Pancreas (tissue), 10 donors: ENCODE results near the gene ACAT2. TPM values are rescaled to one million over a fixed set of nuclear protein-coding genes. Genes with fewer than 3 reads are reported as not detected.

Experiments
- ATAC-seq, 4 donors: fragments of 200-7000 bp; cut with Tn5 transposase; one replicate each; pipeline versions ENCODE4 v1.8.0 to v1.9.1; 2020; ENCODE audit warnings: mild to moderate bottlenecking in 4 of 4, moderate library complexity in 4 of 4
- DNase-seq, 6 donors: peaks; one replicate each; pipeline ENCODE4 v3.0.0-alpha.2; 2020
- FAIRE-seq: peaks from 2 replicates; lab custom pipeline; 2012; peaks lifted over from hg19 to GRCh38; lab: Jason Lieb, UNC
- H3K27ac ChIP-seq, 4 donors: fragments of 200-600 bp; sonication (generic); 1 replicate in 3 of 4; 2 replicates in 1 of 4; pipeline versions ENCODE4 v1.5.0 to v1.8.0; 2020
- H3K27me3 ChIP-seq, 4 donors: fragments of 200-600 bp; one replicate each; pipeline ENCODE4 v1.8.0; 2021
- H3K36me3 ChIP-seq, 3 donors: fragments of 200-600 bp; sonication (generic) in 1 of 3; one replicate each; pipeline versions ENCODE4 v1.5.0 to v1.8.0; 2020 to 2021
- H3K4me1 ChIP-seq, 3 donors: fragments of 200-600 bp; one replicate each; pipeline ENCODE4 v1.8.0; 2021
- H3K4me3 ChIP-seq, 4 donors: fragments of 200-600 bp; sonication (generic) in 2 of 4; one replicate each; pipeline versions ENCODE4 v1.5.0 to v1.8.0; 2020 to 2021
- H3K9me3 ChIP-seq, 4 donors: fragments of 200-600 bp; one replicate each; pipeline ENCODE4 v1.8.0; 2021
- WGBS, 2 donors: extraction: QIAGEN DNeasy Blood & Tissue Kit; methylation state at CpG; one replicate each; pipeline ENCODE4 v1.1.7; 2013; 5-methylcytosine and 5-hydroxymethylcytosine counted together
- intact Hi-C, 3 donors: fragments of 100-400 bp; cut with DNase I; formaldehyde crosslinking; loops; one replicate each; pipeline versions ENCODE4 v1.11.1 to v1.14.2; 2022
- polyA plus RNA-seq, 2 donors: library from polyadenylated mRNA; stranded (reverse); fragments of 200-250 nt; gene quantifications; one replicate each; pipeline ENCODE4 v1.2.3, GENCODE V29; 2013
- total RNA-seq, 6 donors: library from RNA; stranded (reverse); fragmentation: NEBNext Ultra II Directional in 4 of 6; extraction: Animal tissue kit (Norgen Biotek cat#: 25700) in 4 of 6; gene quantifications; one replicate each; pipeline versions ENCODE4 v1.2.1 to v1.2.4, GENCODE V29; 2021 to 2023
- TF ChIP-seq, protein P1 (sequence below), 4 donors: fragments of 200-600 bp; sonication (generic) in 3 of 4; IDR thresholded peaks; one replicate each; pipeline versions ENCODE4 v1.5.0 to v1.8.0; 2021; ENCODE audit warnings: antibody characterized with exemption in 4 of 4
- donor health status: healthy with polysubstance abuse.
- donor health status: DM: no; HTN: no; CAD: no; lungs with moderate emphysema.
- donor health status: DM: no; HTN: no; CAD: no.
- donor health status: control.
- donor health status: control.
- donor health status: Bipolar disorder and iron deficiency.
- donor health status: DM: yes; HTN: yes; CAD: no.
- donor health status: DM: no; HTN: no; CAD: no.
- donor health status: DM: no; HTN: no; CAD: no.
- donor health status: DM: yes; HTN: yes; CAD: no.

ACAT2 gene
- total and polyA plus RNA-seq, 8 donors: 3.3 to 10.1 (median 7.4) TPM

DNA sequence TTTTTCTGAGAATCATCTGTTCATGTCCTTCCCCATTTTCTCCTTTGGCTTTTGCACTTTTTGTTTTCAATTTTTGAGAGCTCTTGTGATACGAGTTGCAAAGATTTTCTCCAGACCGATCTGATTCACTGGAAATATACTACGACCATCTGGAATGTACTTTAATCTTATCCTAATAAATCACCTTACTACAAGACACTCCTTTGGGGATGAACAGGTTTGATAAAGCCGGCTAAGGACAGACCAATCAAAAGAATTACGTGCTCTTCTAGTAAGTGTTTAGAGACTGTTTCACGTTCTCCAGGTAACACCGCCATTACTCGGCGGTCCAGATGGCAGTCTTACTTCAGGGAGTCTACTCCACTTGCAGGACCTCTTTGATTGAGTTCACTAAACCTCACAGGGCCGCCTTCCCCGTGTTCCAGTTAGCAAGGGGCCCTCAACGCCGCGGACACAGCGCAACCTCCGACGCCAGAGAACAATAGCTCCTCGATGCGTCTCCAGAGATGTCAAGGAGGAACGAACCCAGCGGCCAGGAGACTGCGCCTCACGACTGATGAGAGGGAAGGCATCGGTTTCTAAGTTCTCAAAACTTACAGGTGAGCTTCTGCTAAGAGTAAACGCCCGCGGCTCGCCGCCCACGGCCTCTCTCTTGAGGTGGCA, 35.5 kb upstream of the ACAT2 start:
- intact Hi-C loops: loop anchor here in 1 of 3 donors (2.0 to 10.0 kb wide), 2 partner anchors 34 to 118 kb away; partner anchors contain the start of gene SOD2
- Histone ChIP-seq H3K4me3 (peak overlapping the region; percentile 34 to 89 (median 77)), H3K27me3 (no peaks in the 10 kb centered on the region), H3K9me3 (no peaks in the 10 kb centered on the region), H3K27ac (peak overlapping the region; percentile 95 to 99 (median 98)), H3K4me1 (peaks cover 13 to 31% (median 28%) of the 10 kb centered on the region in 3 donors), H3K36me3 (no peaks in the 10 kb centered on the region)
- 0 to 1% methylated on average over 30 of the region's 30 CpGs for whole genome bisulfite sequencing, 2 donors
- TF ChIP-seq, protein P1, sequence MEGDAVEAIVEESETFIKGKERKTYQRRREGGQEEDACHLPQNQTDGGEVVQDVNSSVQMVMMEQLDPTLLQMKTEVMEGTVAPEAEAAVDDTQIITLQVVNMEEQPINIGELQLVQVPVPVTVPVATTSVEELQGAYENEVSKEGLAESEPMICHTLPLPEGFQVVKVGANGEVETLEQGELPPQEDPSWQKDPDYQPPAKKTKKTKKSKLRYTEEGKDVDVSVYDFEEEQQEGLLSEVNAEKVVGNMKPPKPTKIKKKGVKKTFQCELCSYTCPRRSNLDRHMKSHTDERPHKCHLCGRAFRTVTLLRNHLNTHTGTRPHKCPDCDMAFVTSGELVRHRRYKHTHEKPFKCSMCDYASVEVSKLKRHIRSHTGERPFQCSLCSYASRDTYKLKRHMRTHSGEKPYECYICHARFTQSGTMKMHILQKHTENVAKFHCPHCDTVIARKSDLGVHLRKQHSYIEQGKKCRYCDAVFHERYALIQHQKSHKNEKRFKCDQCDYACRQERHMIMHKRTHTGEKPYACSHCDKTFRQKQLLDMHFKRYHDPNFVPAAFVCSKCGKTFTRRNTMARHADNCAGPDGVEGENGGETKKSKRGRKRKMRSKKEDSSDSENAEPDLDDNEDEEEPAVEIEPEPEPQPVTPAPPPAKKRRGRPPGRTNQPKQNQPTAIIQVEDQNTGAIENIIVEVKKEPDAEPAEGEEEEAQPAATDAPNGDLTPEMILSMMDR (IDR thresholded peaks at IDR 0.05): no peak
- no peak for FAIRE-seq
- peak; percentile 3 to 27 (median 22) for ATAC-seq
- no peak for DNase-seq

DNA sequence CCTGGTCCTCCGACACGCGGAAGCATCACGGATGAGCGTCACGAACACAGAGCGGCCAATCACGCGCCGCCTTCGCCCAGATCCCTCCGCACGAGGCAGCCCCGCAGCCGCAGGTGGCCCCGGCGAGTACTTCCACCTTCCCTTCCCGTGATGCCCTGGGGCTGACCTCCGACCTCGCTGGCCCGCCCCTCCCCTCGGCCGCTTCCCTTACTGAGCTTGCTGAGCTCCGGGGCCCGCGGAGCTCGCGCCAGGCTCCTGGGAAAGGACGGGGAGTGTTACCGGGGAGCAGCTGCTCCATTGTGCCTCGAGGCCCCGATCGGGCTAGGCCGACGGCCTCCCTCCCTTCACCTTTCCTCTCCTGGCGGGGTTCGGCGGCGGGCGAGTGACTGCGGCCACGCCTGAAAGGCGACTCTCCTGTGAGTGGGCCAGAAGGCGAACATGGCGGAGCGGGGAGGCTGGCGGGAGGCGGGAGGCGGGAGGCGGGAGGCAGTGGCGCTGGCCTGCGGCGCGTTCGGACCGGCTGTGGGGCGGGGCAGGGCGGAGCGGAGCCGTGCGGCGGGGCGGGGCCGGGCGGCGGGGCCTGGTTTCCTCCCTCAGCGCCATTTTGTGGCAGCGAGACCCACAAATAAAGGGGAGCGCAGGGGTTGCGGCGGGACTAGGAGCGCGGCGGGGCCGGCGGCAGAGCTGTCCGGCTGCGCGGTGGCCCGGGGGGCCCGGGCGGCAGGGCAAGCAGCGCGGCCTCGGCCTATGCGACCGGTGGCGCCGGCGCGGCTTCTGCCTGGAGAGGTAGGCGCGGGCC, 34.7 kb upstream of the ACAT2 start, which contains the start of gene WTAP:
WTAP (plus strand) TSS at position 589 of the 799 bp plus-strand sequence. CDS start 8,760 bp downstream, outside the sequence.
- H3K36me3 ChIP-seq: no peaks in the 10 kb centered on the region

DNA sequence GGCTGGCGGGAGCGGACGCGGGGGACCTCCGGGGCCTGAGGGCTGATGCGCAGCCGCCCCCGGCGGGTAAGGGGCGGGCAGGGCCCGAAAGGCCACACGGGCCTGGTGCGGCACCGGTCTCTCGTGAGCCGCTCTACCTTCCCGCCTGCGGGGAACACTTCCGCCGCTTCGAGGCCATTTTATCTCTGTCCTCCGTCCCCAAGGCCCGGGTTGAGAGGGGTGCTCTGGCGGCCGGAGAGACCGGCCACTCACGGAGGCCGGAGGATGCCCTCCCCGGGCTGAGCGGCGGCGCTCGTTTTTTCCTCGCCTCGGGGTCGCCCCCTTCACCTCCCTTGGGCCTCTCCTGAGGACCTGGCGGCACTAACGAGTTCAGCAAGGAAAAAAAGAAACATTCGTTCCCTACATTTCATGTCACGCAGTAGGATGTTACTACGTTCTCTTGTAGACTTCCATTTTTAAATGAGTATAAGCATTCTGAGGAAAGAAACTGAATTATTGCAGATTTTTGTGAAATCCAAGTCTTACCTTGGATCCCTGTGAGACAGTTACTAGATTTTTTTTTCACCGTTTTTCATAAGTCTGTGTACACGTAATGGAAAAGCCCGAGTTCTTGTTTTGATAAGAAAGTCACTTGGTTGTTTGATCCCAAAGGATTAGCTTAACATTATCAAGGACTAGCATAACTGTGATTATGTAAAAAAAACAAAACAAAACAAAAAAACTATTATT, 34.0 kb upstream of the ACAT2 start:
- Histone ChIP-seq H3K4me1 (peaks cover 13 to 40% (median 28%) of the 10 kb centered on the region in 3 donors), H3K36me3 (no peaks in the 10 kb centered on the region), H3K9me3 (no peaks in the 10 kb centered on the region), H3K27me3 (no peaks in the 10 kb centered on the region), H3K4me3 (peak overlapping the region; percentile 65 to 89 (median 88)), H3K27ac (peak overlapping the region; percentile 95 to 99 (median 98))
- peak; percentile 32 for FAIRE-seq
- 0% methylated on average over 17 to 44 of the region's 44 CpGs for WGBS, 2 donors
- DNase-seq: no peak
- intact Hi-C loops: loop anchor here in 1 of 3 donors (2.0 to 10.0 kb wide), 2 partner anchors 35 to 117 kb away; partner anchors contain the start of gene SOD2
- TF ChIP-seq, protein P1 (IDR thresholded peaks at IDR 0.05): no peak
- peak; percentile 12 to 47 (median 38) for ATAC-seq

More for the DNA sequence above, 34.7 kb upstream of the ACAT2 start, which contains the start of gene WTAP:
- ATAC-seq (peak; percentile 91 to 96 (median 94)), DNase-seq (peak; percentile 96 to 98 (median 96)), FAIRE-seq (no peak)
- H3K4me3 ChIP-seq: peak within 1 kb of the TSS; percentile 65 to 89 (median 88)
- TF ChIP-seq, protein P1 (IDR thresholded peaks at IDR 0.05): no peak
- intact Hi-C loops: loop anchor here in 1 of 3 donors (2.0 to 10.0 kb wide), 2 partner anchors 34 to 118 kb away; partner anchors contain the start of gene SOD2
- 0% methylated on average over 50 to 93 of the region's 93 CpGs for WGBS, 2 donors
- H3K4me1 ChIP-seq: peaks cover 13 to 38% (median 28%) of the 10 kb centered on the region in 3 donors
- peak within 1 kb of the TSS; percentile 95 to 99 (median 98) for H3K27ac ChIP-seq
- no peaks in the 10 kb centered on the region for H3K27me3 ChIP-seq
- H3K9me3 ChIP-seq: no peaks in the 10 kb centered on the region

DNA sequence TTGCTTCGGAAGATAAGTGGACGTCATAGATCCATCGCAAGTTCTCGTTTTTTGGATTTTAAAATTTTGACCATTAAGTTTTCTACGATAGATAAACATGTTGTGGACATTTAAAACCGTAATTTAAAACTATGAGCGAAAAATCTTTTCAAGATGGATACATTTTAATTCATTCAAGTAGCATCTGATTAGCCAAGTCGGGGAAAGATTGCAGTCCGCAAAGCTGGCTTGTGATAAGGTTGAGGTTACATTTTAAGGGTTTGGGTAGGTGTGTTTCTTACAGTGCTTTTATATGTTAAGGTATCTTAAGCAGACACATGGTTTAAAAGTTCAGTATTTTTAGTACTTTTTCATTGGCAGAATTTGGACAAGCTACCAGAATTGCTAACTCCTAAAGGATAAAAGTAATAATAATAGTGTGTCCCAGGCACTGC, 33.3 kb upstream of the ACAT2 start:
- H3K4me1 ChIP-seq: peaks cover 13 to 40% (median 28%) of the 10 kb centered on the region in 3 donors
- no peaks in the 10 kb centered on the region for H3K9me3 ChIP-seq
- ATAC-seq (no peak), DNase-seq (no peak), FAIRE-seq (peak; percentile 5)
- H3K36me3 ChIP-seq: no peaks in the 10 kb centered on the region
- H3K4me3 ChIP-seq: peak overlapping the region; percentile 65 to 89 (median 88)
- peak overlapping the region in 2 of 4 donors; percentile 99 for H3K27ac ChIP-seq
- no peaks in the 10 kb centered on the region for H3K27me3 ChIP-seq
- TF ChIP-seq, protein P1 (IDR thresholded peaks at IDR 0.05): no peak
- intact Hi-C loops: loop anchor here in 1 of 3 donors (10.0 kb wide), 1 partner anchor 116 kb away; no protein-coding TSS in a partner anchor
- 1% methylated on average over 9 of the region's 9 CpGs for WGBS, 2 donors
